ENCODE results near the gene NEU1. TPM values are rescaled to one million over a fixed set of nuclear protein-coding genes. Genes with fewer than 3 reads are reported as not detected.
"Not testable (repeated sequence)": the region's sequence is repeated elsewhere in the genome, so short reads cannot be mapped to it uniquely, and the experiment has no call there.

The NEU1 gene
- total RNA-seq, 1 experiment from 2014 or later, result 133 TPM

GRCh38 chr6:31861150-31861549, 1.5 kb downstream of the NEU1 start:
- CTCF ChIA-PET, result no interaction called here
- H3K4me3 Mint-ChIP-seq (ENCODE audit: low read depth, unreplicated experiment), result no peak overlapping the region

GRCh38 chr6:31860349-31860748, 2.3 kb downstream of the NEU1 start:
- no peak overlapping the region for H3K27ac Mint-ChIP-seq (ENCODE audit: unreplicated experiment)
- CTCF ChIA-PET, result interaction anchor here (0.6 kb wide), 1 partner anchor 14 kb away, joined by 5 read pairs; no protein-coding TSS in a partner anchor
- BruUV-seq (replicated peaks), result no TSS peak
- H3K36me3 Mint-ChIP-seq (ENCODE audit: insufficient read depth, unreplicated experiment), result peaks cover 56% of the 10 kb centered on the region
- no peak overlapping the region for H3K4me3 Mint-ChIP-seq (ENCODE audit: low read depth, unreplicated experiment)
- no peak for TF ChIP-seq CTCF (IDR thresholded peaks at IDR 0.05; ENCODE audit: unreplicated experiment)
- DNase-seq, result no peak
- peaks cover 9% of the 10 kb centered on the region for H3K27me3 Mint-ChIP-seq (ENCODE audit: unreplicated experiment)
- no peaks in the 10 kb centered on the region for H3K9me3 Mint-ChIP-seq (ENCODE audit: low read depth, unreplicated experiment)
- intact Hi-C loops (cut with micrococcal nuclease; ENCODE audit: unreplicated experiment), result loop anchor here (5.0 kb wide), 1 partner anchor 83 kb away; the partner anchor contains the start of gene VWA7
- peaks cover 19% of the 10 kb centered on the region for H3K4me1 Mint-ChIP-seq (ENCODE audit: low read depth, unreplicated experiment)

More at GRCh38 chr6:31861150-31861549, 1.5 kb downstream of the NEU1 start:
- H3K9me3 Mint-ChIP-seq (ENCODE audit: low read depth, unreplicated experiment), result no peaks in the 10 kb centered on the region
- peaks cover 9% of the 10 kb centered on the region for H3K27me3 Mint-ChIP-seq (ENCODE audit: unreplicated experiment)
- DNase-seq, result no peak
- H3K36me3 Mint-ChIP-seq (ENCODE audit: insufficient read depth, unreplicated experiment), result peaks cover 64% of the 10 kb centered on the region
- H3K4me1 Mint-ChIP-seq (ENCODE audit: low read depth, unreplicated experiment), result peaks cover 19% of the 10 kb centered on the region
- intact Hi-C loops (cut with micrococcal nuclease; ENCODE audit: unreplicated experiment), result loop anchor here (5.0 kb wide), 1 partner anchor 84 kb away; the partner anchor contains the start of gene VWA7
- no peak overlapping the region for H3K27ac Mint-ChIP-seq (ENCODE audit: unreplicated experiment)
- no TSS peak for BruUV-seq (replicated peaks)
- TF ChIP-seq CTCF (IDR thresholded peaks at IDR 0.05; ENCODE audit: unreplicated experiment), result no peak

GRCh38 chr6:31859923-31860322, 2.7 kb downstream of the NEU1 start:
- TF ChIP-seq CTCF (IDR thresholded peaks at IDR 0.05; ENCODE audit: unreplicated experiment), result no peak
- Mint-ChIP-seq H3K27ac (ENCODE audit: unreplicated experiment) (no peak overlapping the region), H3K4me3 (ENCODE audit: low read depth, unreplicated experiment) (no peak overlapping the region), H3K4me1 (ENCODE audit: low read depth, unreplicated experiment) (peaks cover 19% of the 10 kb centered on the region), H3K9me3 (ENCODE audit: low read depth, unreplicated experiment) (no peaks in the 10 kb centered on the region), H3K36me3 (ENCODE audit: insufficient read depth, unreplicated experiment) (peaks cover 56% of the 10 kb centered on the region), H3K27me3 (ENCODE audit: unreplicated experiment) (peaks cover 9% of the 10 kb centered on the region)
- CTCF ChIA-PET, result no interaction called here
- DNase-seq, result no peak
- intact Hi-C loops (cut with micrococcal nuclease; ENCODE audit: unreplicated experiment), result loop anchor here (5.0 kb wide), 1 partner anchor 83 kb away; the partner anchor contains the start of gene VWA7
- BruUV-seq (replicated peaks), result no TSS peak

- no peak for DNase-seq
- no peak for TF ChIP-seq CTCF (IDR thresholded peaks at IDR 0.05; ENCODE audit: unreplicated experiment)
- Mint-ChIP-seq H3K4me3 (ENCODE audit: low read depth, unreplicated experiment) (no peak overlapping the region), H3K4me1 (ENCODE audit: low read depth, unreplicated experiment) (peaks cover 19% of the 10 kb centered on the region), H3K27ac (ENCODE audit: unreplicated experiment) (no peak overlapping the region), H3K27me3 (ENCODE audit: unreplicated experiment) (peaks cover 9% of the 10 kb centered on the region), H3K36me3 (ENCODE audit: insufficient read depth, unreplicated experiment) (peaks cover 44% of the 10 kb centered on the region), H3K9me3 (ENCODE audit: low read depth, unreplicated experiment) (no peaks in the 10 kb centered on the region)
- CTCF ChIA-PET, result no interaction called here
- intact Hi-C loops (cut with micrococcal nuclease; ENCODE audit: unreplicated experiment), result no loop called here
- BruUV-seq (replicated peaks), result no TSS peak
Measured at GRCh38 chr6:31858707-31859106, 3.9 kb downstream of the NEU1 start.

GRCh38 chr6:31857774-31858173, 4.8 kb downstream of the NEU1 start:
- DNase-seq; H3K9me3 Mint-ChIP-seq (ENCODE audit: low read depth, unreplicated experiment); H3K27ac Mint-ChIP-seq (ENCODE audit: unreplicated experiment); BruUV-seq (replicated peaks); intact Hi-C loops (cut with micrococcal nuclease; ENCODE audit: unreplicated experiment); CTCF ChIA-PET; H3K27me3 Mint-ChIP-seq (ENCODE audit: unreplicated experiment); H3K4me3 Mint-ChIP-seq (ENCODE audit: low read depth, unreplicated experiment): not testable (repeated sequence)
- Mint-ChIP-seq H3K36me3 (ENCODE audit: insufficient read depth, unreplicated experiment) (peaks cover 38% of the 10 kb centered on the region), H3K4me1 (ENCODE audit: low read depth, unreplicated experiment) (peaks cover 14% of the 10 kb centered on the region)

GRCh38 chr6:31851980-31852718, 10.5 kb downstream of the NEU1 start:
- intact Hi-C loops (cut with micrococcal nuclease; ENCODE audit: unreplicated experiment); H3K9me3 Mint-ChIP-seq (ENCODE audit: low read depth, unreplicated experiment); BruUV-seq (replicated peaks); DNase-seq; H3K27me3 Mint-ChIP-seq (ENCODE audit: unreplicated experiment); H3K4me3 Mint-ChIP-seq (ENCODE audit: low read depth, unreplicated experiment); CTCF ChIA-PET: not testable (repeated sequence)
- peaks cover 12% of the 10 kb centered on the region for H3K4me1 Mint-ChIP-seq (ENCODE audit: low read depth, unreplicated experiment)
- peaks cover 14% of the 10 kb centered on the region for H3K36me3 Mint-ChIP-seq (ENCODE audit: insufficient read depth, unreplicated experiment)
- H3K27ac Mint-ChIP-seq (ENCODE audit: unreplicated experiment), result peak overlapping the region; percentile 39
